Effector memory CD4-positive, alpha-beta T cell (primary cell): ENCODE measurements around the gene ATPAF1.

Experiments
- DNase-seq, 3 donors: peaks; one replicate each; pipeline ENCODE4 v3.0.0-alpha.2; 2020
- H3K27ac ChIP-seq: 2 replicates; pipeline ENCODE4 v1.7.0; 2013; ENCODE audit warnings: mild to moderate bottlenecking, low read length, moderate library complexity; ENCODE audit not compliant: insufficient read depth, poor library complexity, severe bottlenecking
- H3K27me3 ChIP-seq: replicated peaks from 2 replicates; pipeline ENCODE4 v1.7.0; 2013; ENCODE audit warnings: mild to moderate bottlenecking, low read length; ENCODE audit not compliant: insufficient read depth, control insufficient read depth, poor library complexity, severe bottlenecking
- H3K36me3 ChIP-seq: 2 replicates; pipeline ENCODE4 v1.7.0; 2013; ENCODE audit warnings: mild to moderate bottlenecking, low read length, moderate library complexity; ENCODE audit not compliant: control insufficient read depth, insufficient read depth
- H3K4me1 ChIP-seq: 2 replicates; pipeline ENCODE4 v1.7.0; 2013; ENCODE audit warnings: low read length, mild to moderate bottlenecking; ENCODE audit not compliant: control insufficient read depth, insufficient read depth, poor library complexity, severe bottlenecking
- H3K4me3 ChIP-seq: 2 replicates; pipeline ENCODE4 v1.7.0; 2013; ENCODE audit warnings: low read length, low read depth, mild to moderate bottlenecking; ENCODE audit not compliant: insufficient read depth, poor library complexity, severe bottlenecking
- H3K9me3 ChIP-seq: 2 replicates; pipeline ENCODE4 v1.7.0; 2013; ENCODE audit warnings: mild to moderate bottlenecking, low read length, moderate library complexity; ENCODE audit not compliant: control insufficient read depth

The ATPAF1 gene

DNA sequence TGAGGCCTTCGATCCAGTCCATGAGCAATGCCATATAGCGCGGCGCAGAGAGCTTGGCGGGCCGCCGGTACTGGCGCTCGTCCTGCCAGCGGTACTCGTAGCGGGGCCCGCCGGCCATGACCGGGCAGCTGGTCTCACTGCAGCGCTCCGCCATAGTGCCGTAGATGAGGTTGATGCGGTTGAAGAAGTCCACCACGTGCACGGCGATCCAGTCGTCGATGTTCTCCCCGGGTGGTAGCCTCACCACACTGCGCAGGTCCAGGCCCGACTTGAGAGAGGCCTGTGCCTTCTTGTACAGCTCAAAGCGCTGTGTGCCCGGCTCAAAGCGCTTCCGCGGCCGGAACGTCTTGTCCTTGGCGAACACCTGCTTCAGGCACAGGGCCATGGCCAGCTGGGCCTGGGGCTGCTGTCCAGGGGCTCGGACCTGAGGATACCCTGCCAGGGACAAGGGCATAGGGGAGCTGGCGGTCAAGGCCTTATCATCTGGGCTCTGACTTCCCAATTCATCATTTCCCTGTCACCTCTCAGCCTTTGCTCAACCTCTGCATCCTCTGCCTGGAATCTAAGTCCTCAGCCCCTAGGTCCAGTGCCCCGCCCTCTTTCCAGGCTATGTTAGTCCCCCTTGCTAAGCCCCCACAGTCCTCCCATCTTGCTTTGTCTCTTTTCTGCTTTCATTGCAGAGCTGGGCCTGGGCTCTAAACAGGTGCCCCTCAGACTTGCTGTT is 55.1 kb downstream of the ATPAF1 start:
- no peak overlapping the region for H3K27ac ChIP-seq
- H3K9me3 ChIP-seq: no peaks in the 10 kb centered on the region
- no peak for DNase-seq
- H3K36me3 ChIP-seq: peaks cover 17% of the 10 kb centered on the region
- no peak overlapping the region for H3K4me3 ChIP-seq
- H3K4me1 ChIP-seq: peaks cover 30% of the 10 kb centered on the region
- H3K27me3 ChIP-seq: no peaks in the 10 kb centered on the region

- H3K36me3 ChIP-seq: peaks cover 25% of the 10 kb centered on the region
- no peak for DNase-seq
- H3K27me3 ChIP-seq: no peaks in the 10 kb centered on the region
- H3K4me1 ChIP-seq: peaks cover 30% of the 10 kb centered on the region
- H3K9me3 ChIP-seq: no peaks in the 10 kb centered on the region
- no peak overlapping the region for H3K27ac ChIP-seq
- H3K4me3 ChIP-seq: no peak overlapping the region
Observed at GRCh38 chr1:46611691-46612221, 56.4 kb downstream of the ATPAF1 start.

GRCh38 chr1:46607345-46608130 is 60.6 kb downstream of the ATPAF1 start:
- Histone ChIP-seq H3K27ac (no peak overlapping the region), H3K36me3 (peaks cover 20% of the 10 kb centered on the region), H3K4me3 (no peak overlapping the region), H3K27me3 (no peaks in the 10 kb centered on the region), H3K9me3 (no peaks in the 10 kb centered on the region), H3K4me1 (peaks cover 25% of the 10 kb centered on the region)
- no peak for DNase-seq

GRCh38 chr1:46606255-46606965 is 61.8 kb downstream of the ATPAF1 start:
- DNase-seq: no peak
- H3K9me3 ChIP-seq: no peaks in the 10 kb centered on the region
- H3K27ac ChIP-seq: no peak overlapping the region
- H3K36me3 ChIP-seq: peaks cover 20% of the 10 kb centered on the region
- H3K27me3 ChIP-seq: no peaks in the 10 kb centered on the region
- H3K4me1 ChIP-seq: peaks cover 25% of the 10 kb centered on the region
- H3K4me3 ChIP-seq: no peak overlapping the region

DNA sequence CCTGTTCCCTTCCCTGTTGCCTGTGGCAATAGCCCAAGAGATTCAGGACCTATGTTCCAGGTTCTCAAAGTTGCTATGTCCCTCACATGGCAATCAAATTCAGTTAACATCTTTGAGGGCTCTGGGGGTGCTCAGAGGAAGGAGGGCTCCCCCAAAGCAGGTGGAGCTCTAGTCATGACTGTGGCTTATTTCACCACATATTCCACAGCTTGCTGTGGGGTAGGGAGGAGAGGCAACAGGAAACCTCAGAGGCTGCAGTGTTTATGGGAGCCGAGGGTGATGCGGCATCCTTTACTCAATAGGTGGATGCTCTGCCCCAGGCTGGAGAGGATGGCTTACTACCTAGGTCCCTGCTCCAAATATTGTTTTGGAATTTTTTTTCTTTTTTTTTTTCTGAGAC is 62.9 kb downstream of the ATPAF1 start:
- DNase-seq: peak in 1 of 3 donors; percentile 31
- no peaks in the 10 kb centered on the region for H3K9me3 ChIP-seq
- no peak overlapping the region for H3K4me3 ChIP-seq
- peaks cover 25% of the 10 kb centered on the region for H3K4me1 ChIP-seq
- H3K27me3 ChIP-seq: no peaks in the 10 kb centered on the region
- peaks cover 20% of the 10 kb centered on the region for H3K36me3 ChIP-seq
- H3K27ac ChIP-seq: peak overlapping the region; percentile 29

- Histone ChIP-seq H3K27ac (peak within 1 kb of the TSS; percentile 68), H3K27me3 (no peaks in the 10 kb centered on the region), H3K36me3 (peaks cover 13% of the 10 kb centered on the region), H3K4me3 (peak within 1 kb of the TSS; percentile 84), H3K9me3 (no peaks in the 10 kb centered on the region), H3K4me1 (peaks cover 32% of the 10 kb centered on the region)
- DNase-seq: peak; percentile 97 to 99 (median 98)
Observed at GRCh38 chr1:46603858-46604549, 64.2 kb downstream of the ATPAF1 start, which contains the start of gene MKNK1. Gene MKNK1 (minus strand): TSS chr1:46604268. CDS start chr1:46583327, 20,941 bp downstream.

- H3K4me1 ChIP-seq: peaks cover 35% of the 10 kb centered on the region
- no peak for DNase-seq
- peaks cover 11% of the 10 kb centered on the region for H3K36me3 ChIP-seq
Observed at GRCh38 chr1:46603481-46603857, 64.7 kb downstream of the ATPAF1 start.

DNA sequence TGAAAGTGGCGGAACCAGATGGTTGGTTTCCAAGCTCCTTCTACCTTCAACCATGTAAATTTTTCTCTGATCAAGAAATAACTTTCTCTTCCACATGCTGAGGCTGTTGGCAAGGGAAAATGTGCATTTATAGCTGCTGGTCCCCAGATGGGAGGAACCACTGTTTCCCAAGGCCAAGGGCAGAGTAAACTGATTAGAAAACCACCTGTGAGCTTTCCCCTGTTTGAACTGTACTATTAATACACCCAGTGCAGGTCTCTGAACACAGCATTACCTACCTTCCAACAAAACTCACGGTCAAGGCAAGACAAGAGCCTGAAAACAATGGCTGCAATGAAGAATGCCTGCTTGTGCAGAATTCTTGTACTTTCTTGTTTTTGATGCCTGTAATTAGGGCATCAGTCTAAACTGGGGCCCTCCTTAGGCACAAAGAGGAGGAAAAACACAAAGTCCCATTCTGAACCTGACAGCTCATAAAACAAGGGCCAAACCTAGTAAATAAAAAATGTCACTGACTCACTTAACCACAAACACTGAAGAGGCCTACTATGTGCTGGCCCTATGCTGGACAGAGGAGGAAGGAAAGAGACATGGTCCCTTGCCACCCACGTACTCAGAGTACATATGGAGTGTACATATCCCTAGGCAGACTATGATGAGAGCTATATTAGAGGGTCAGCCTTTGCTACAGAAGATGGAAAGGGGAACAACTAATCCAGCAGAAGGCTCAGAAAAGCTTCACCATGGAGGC is 66.7 kb downstream of the ATPAF1 start:
- DNase-seq: no peak
- Histone ChIP-seq H3K4me1 (peaks cover 35% of the 10 kb centered on the region), H3K27ac (no peak overlapping the region), H3K27me3 (no peaks in the 10 kb centered on the region), H3K9me3 (no peaks in the 10 kb centered on the region), H3K36me3 (no peaks in the 10 kb centered on the region), H3K4me3 (no peak overlapping the region)

More at GRCh38 chr1:46603481-46603857, 64.7 kb downstream of the ATPAF1 start:
- Histone ChIP-seq H3K27ac (peak overlapping the region; percentile 68), H3K27me3 (no peaks in the 10 kb centered on the region), H3K9me3 (no peaks in the 10 kb centered on the region), H3K4me3 (peak overlapping the region; percentile 84)
